ENCODE measurements around the gene NLE1.

NLE1 gene

GRCh38 chr17:35088356-35088880 is 53.7 kb downstream of the NLE1 start:
- in situ Hi-C loops (cut with MboI; ENCODE audit: low sequenced_read_pairs), result no loop called here

DNA sequence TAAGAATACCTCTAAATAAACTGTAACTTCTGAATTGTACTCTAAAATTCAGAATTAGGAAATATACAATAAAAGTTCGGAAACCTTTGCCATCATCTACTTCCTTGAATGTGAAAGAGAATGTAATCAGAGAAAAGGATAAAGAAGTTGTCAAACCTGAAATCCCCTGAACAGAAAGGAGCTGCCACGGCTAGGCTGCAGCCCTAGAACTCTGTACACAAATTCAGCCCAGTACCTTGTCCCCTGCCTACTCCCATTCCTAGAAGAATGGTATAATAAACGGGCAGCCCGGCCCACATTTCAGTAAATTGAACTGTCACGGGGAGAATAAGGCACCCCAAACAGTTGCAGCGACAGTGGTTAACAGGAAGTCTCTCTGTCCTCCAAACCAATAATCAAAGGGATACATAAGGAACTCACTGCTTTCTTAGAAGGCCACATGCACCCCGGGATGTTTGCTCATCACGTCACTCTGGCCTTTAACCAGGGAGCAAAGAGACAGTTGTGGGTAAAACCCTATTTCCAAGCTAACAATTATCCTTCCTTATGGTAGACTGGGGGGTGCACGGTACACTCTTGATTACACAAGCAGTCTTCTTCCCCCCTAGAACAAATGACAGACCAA is 54.3 kb downstream of the NLE1 start:
- in situ Hi-C loops (cut with MboI; ENCODE audit: low sequenced_read_pairs), result no loop called here

DNA sequence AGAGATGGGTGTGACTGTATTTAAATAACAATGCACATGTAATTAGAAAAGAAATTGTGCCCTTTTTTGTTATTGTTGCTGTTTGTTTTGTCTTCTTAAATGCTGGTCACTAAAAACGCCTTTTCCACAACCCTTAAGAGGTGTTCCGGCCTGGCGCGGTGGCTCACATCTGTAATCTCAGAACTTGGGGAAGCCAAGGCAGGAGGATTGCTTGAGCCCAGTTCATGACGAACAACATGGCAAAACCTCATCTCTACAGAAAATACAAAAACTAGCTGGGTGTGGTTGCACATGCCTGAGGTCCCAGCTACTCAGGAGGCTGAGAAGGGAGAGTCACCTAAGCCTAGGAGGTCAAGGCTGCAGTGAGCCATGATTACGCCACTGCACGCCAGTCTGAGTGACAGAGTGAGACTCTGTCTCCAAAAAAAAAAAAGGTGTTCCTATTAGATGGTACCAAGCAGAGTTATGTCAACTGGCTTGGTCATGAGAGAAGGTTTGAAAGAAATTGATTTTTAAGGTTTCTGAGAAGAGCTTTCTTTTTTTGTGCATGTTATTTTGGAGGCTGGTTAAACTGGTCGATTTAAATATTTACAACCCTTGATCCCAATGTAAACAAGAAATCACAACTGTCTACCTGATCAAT is 55.1 kb downstream of the NLE1 start:
- in situ Hi-C loops (cut with MboI; ENCODE audit: low sequenced_read_pairs), result no loop called here

DNA sequence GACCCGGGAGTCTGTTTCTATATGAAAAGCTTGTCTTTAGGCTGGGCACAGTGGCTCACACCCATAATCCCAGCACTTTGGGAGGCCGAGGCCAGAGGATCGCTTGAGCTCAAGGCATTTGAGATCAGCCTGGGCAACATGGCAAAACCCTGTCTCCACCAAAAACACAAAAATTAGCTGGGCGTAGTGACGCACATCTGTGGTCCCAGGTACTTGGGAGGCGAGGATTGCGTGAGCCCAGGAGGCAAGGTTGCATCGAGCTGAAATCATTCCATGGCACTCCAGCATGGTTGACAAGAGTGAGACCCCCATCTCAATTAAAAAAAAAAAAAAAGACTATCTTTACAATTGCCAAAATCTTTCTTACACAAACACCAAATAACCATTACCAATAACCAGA is 55.9 kb downstream of the NLE1 start:
- in situ Hi-C loops (cut with MboI; ENCODE audit: low sequenced_read_pairs), result no loop called here

- in situ Hi-C loops (cut with MboI; ENCODE audit: low sequenced_read_pairs), result no loop called here
Measured at GRCh38 chr17:35084987-35085386, 57.1 kb downstream of the NLE1 start.

DNA sequence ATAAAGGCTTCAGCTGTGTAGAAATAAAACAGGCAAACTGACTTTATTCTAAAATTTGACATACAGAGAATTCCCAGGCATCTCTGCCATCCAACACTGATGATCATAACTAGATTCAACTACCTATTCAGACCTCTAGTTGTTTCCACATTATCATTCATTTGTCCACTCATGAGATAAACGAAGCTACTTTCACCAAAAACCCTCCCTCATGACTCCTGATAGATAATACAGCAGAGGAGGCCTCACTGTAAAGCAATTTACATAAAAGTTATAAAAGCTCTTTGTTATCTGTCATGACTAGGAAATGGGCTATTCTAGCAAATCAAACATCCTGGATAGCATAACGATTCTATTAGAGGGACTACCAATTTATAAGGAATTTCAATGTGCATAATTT is 59.0 kb downstream of the NLE1 start:
- in situ Hi-C loops (cut with MboI; ENCODE audit: low sequenced_read_pairs), result no loop called here

GRCh38 chr17:35082073-35082657 is 59.9 kb downstream of the NLE1 start:
- in situ Hi-C loops (cut with MboI; ENCODE audit: low sequenced_read_pairs), result no loop called here

GRCh38 chr17:35081638-35082037 is 60.5 kb downstream of the NLE1 start:
- in situ Hi-C loops (cut with MboI; ENCODE audit: low sequenced_read_pairs), result no loop called here

DNA sequence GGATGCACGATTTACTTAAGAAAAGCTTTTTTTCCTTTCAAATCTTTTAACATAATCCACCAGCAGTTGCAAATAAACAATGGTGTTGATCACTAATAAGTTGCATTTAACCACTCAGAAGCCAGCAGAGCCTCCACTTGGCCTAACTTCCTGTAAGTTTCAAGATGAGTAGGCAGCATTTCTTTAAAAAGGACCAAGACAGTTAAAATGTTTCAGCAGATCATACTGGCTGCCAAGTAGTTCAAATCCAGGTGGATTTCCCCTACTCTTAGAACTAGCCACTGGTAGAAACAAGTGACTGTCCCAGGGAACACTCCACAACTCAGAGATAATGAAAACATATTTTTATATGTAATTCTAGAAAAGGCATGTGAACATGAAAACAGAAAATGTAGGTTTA is 61.6 kb downstream of the NLE1 start:
- in situ Hi-C loops (cut with MboI; ENCODE audit: low sequenced_read_pairs), result no loop called here

DNA sequence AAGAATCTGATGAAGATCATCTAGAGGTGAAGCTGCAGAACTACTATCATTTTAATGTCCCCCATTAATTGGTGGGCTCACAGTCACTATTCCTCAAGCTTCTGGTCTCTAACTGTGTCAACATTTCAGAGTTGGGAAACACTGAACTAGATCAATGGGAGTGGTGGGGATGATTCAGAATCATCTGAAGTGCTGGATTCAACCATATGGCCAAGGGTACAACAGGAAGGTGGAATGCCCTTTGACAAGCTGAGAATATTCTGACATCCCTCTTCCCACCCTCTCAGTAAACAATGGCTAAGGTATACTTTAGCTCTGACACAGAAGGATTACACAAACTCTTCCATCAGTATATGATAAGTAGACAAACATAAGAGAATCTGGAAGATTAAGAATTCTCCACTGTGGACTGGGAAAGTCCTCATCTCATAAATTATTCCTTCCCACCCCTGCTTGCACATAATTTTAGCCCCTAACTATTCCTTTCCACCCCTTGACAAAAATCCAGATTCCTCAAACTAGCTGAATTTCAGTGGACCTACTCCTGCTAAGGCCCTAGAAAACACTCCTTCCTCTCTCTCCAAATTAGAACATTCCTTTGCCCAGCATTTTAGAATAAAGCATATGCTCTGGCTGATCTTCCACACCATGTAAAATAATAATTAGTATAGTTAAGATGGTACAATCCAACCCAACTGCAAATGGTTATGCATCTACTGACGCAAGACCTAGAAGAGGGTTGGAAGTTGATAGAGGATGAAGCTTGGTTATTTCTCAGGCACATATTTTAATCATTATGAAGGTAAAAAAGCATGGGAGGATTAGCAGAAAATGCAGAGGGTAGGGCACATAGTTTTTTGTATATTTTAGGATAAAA is 62.3 kb downstream of the NLE1 start:
- in situ Hi-C loops (cut with MboI; ENCODE audit: low sequenced_read_pairs), result no loop called here
